Mucosa of descending colon (tissue), 3 donors: ENCODE results near the gene SLC7A7. TPM values are rescaled to one million over a fixed set of nuclear protein-coding genes. Genes with fewer than 3 reads are reported as not detected.

Experiments used
- ATAC-seq: fragments of 200-7000 bp; cut with Tn5 transposase; one replicate; pipeline ENCODE4 v1.9.1; 2020; ENCODE audit warnings: mild to moderate bottlenecking, moderate library complexity
- DNase-seq, 3 donors: peaks; one replicate each; pipeline ENCODE4 v3.0.0-alpha.2; 2020
- H3K36me3 ChIP-seq: fragments of 200-600 bp; one replicate; pipeline ENCODE4 v1.8.0; 2021; ENCODE audit warnings: low read depth, mild to moderate bottlenecking
- H3K4me1 ChIP-seq: fragments of 200-600 bp; one replicate; pipeline ENCODE4 v1.8.0; 2021; ENCODE audit warnings: low read depth, mild to moderate bottlenecking
- H3K4me3 ChIP-seq: fragments of 200-600 bp; one replicate; pipeline ENCODE4 v1.8.0; 2021; ENCODE audit warnings: mild to moderate bottlenecking
- H3K9me3 ChIP-seq: fragments of 200-600 bp; one replicate; pipeline ENCODE4 v1.8.0; 2021; ENCODE audit warnings: mild to moderate bottlenecking
- intact Hi-C, 2 donors: fragments of 100-400 bp; cut with DNase I in 1 of 2; cut with micrococcal nuclease in 1 of 2; formaldehyde crosslinking; loops; one replicate each; pipeline versions ENCODE4 v1.11.0 to v1.11.1; 2022; cut with DNase I, micrococcal nuclease
- total RNA-seq, 3 donors: library from RNA; stranded (reverse); fragmentation: NEBNext Ultra II Directional in 2 of 3; extraction: Animal tissue kit (Norgen Biotek cat#: 25700) in 2 of 3; gene quantifications; one replicate each; pipeline versions ENCODE4 v1.2.1 to v1.2.4, GENCODE V29; 2021 to 2023
- TF ChIP-seq, protein P1 (sequence below): fragments of 200-600 bp; IDR thresholded peaks from one replicate; pipeline ENCODE4 v1.8.0; 2022; ENCODE audit warnings: antibody characterized with exemption, mild to moderate bottlenecking
- donor health status: DM: no; HTN: no; CAD: no; lungs with moderate emphysema.
- donor health status: DM: no; HTN: no; CAD: no.
- donor health status: DM: no; HTN: yes; CAD: no.

The SLC7A7 gene
- total RNA-seq, 3 donors from 2014 or later, result 7.6 to 13.7 (median 13.2) TPM

DNA sequence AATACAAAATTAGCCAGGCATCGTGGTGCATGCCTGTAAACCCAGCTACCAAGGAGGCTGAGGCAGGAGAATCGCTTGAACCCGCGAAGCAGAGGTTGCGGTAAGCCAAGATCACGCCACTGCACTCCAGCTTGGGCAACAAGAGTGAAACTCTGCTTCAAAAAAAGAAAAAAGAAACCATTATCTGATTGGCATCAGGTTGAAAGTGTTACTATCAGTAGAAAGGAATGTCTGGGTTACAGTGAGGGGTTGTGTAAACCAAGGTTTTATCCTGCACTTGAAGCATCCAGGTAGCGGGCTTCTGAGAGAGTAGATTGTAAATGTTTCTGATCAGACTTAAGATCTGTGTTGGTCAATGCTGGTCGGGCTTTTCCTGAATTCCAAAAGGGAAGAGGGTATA is 62.8 kb downstream of the SLC7A7 start:
- no peaks in the 10 kb centered on the region for H3K4me1 ChIP-seq
- no peak overlapping the region for H3K4me3 ChIP-seq
- intact Hi-C loops, result no loop called here
- no peaks in the 10 kb centered on the region for H3K36me3 ChIP-seq
- TF ChIP-seq, protein P1, sequence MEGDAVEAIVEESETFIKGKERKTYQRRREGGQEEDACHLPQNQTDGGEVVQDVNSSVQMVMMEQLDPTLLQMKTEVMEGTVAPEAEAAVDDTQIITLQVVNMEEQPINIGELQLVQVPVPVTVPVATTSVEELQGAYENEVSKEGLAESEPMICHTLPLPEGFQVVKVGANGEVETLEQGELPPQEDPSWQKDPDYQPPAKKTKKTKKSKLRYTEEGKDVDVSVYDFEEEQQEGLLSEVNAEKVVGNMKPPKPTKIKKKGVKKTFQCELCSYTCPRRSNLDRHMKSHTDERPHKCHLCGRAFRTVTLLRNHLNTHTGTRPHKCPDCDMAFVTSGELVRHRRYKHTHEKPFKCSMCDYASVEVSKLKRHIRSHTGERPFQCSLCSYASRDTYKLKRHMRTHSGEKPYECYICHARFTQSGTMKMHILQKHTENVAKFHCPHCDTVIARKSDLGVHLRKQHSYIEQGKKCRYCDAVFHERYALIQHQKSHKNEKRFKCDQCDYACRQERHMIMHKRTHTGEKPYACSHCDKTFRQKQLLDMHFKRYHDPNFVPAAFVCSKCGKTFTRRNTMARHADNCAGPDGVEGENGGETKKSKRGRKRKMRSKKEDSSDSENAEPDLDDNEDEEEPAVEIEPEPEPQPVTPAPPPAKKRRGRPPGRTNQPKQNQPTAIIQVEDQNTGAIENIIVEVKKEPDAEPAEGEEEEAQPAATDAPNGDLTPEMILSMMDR, result no peak
- no peaks in the 10 kb centered on the region for H3K9me3 ChIP-seq
- ATAC-seq (no peak), DNase-seq (no peak)

DNA sequence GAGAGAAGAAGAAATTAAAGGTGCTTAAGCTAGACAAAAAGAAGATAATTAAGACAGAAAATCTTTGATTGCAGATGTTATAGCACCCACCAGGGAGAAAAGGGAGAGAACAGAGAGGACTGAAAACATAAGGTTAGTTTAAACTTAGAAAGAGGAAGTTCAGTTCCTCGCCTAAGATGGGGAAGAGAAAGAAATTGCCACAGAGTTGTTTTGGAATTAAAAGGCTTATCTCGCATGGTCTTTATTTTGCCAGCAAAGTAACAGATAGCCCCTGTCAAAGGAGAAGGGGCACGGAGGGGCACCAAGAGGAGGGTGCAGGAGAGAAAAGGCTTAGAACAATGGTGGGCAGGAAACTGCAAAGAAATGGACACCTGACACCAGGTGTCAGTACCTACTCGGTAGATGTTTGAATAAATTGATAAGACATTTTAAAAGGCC is 66.6 kb downstream of the SLC7A7 start:
- ATAC-seq (no peak), DNase-seq (no peak)
- H3K9me3 ChIP-seq, result no peaks in the 10 kb centered on the region
- no peaks in the 10 kb centered on the region for H3K4me1 ChIP-seq
- no peak overlapping the region for H3K4me3 ChIP-seq
- intact Hi-C loops, result no loop called here
- H3K36me3 ChIP-seq, result no peaks in the 10 kb centered on the region
- TF ChIP-seq, protein P1, result no peak

DNA sequence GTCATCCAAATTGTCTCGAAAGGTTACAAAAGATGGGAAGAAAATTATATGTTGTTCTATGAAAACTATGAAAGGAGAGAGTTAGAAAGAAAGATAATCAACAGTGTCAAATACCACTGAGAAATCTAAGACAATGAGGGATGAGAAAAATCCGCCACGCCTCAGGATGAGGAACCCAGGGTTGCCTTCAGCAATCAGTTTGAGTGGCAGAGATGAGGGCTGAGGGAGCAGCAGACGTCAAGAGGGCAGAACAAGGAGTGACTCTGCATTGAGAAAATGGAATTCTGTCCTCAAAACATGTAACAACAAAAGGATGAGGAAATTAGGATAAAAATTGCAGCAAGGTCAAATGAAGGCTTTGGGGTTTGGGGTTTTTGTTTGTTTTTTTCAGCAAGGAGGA is 67.0 kb downstream of the SLC7A7 start:
- H3K9me3 ChIP-seq, result no peaks in the 10 kb centered on the region
- no peaks in the 10 kb centered on the region for H3K4me1 ChIP-seq
- intact Hi-C loops, result no loop called here
- no peaks in the 10 kb centered on the region for H3K36me3 ChIP-seq
- ATAC-seq (no peak), DNase-seq (no peak)
- TF ChIP-seq, protein P1, result no peak
- no peak overlapping the region for H3K4me3 ChIP-seq

DNA sequence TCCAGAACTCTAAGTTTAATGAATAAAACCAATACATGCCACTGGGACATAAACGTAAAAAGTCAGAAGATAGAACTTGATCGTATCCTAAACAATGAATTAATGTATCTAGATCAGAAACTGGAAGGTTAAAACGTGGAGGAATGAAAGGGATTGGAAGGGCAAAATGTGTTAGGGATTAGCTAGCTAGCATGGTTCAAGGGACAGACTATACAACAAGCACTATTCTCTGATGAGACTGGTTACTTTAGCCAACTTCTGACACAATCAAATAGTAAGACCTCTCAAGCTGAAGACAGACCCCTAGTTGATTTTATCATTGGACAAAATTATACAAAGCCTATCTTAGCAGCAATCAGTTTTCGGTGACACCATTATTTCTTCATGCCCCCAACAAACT is 67.5 kb downstream of the SLC7A7 start:
- no peak for DNase-seq
- intact Hi-C loops, result no loop called here
- TF ChIP-seq, protein P1, result no peak
- ATAC-seq, result no peak
- Histone ChIP-seq H3K36me3 (no peaks in the 10 kb centered on the region), H3K4me3 (no peak overlapping the region), H3K9me3 (no peaks in the 10 kb centered on the region), H3K4me1 (no peaks in the 10 kb centered on the region)

DNA sequence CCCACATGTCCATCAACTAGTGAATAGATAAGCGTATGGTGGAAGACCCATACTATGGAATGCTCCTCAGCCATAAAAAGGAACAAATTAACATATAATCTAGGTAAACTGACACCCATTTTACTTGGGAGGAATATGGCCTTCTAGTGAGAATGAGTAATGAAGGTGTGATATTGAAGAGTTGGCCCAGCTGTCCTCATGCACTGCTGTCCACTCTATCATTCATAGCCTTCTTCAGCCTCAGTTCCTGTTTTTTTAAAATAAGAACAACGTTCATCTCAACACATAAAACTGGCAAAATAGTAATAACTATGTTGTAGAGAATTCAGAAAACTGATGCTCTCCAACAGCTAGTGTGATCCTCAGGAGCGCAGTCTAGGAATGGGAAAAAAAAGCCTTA is 75.2 kb downstream of the SLC7A7 start:
- intact Hi-C loops, result no loop called here
- TF ChIP-seq, protein P1, result no peak
- Histone ChIP-seq H3K36me3 (no peaks in the 10 kb centered on the region), H3K4me1 (no peaks in the 10 kb centered on the region), H3K9me3 (no peaks in the 10 kb centered on the region), H3K4me3 (no peak overlapping the region)
- no peak for DNase-seq
- no peak for ATAC-seq

DNA sequence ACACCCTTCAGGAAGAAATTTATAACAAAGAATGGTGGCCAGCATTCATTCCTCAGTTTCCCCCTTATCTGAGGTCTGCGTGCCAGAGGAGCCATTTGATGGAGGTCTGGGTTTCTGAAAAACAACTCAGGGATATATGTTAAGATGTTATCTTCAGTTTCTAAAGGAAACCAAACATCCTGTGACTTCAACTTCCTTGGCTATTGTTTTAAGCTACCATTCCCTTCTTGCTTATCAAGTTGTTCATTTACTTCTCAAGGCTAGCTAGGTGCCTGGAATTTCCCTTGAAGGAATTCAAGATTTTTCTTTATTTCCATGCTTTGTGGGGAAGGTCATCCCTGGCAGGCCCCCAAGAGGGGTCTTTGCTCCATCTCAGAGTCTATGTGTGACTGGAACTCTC is 75.8 kb downstream of the SLC7A7 start:
- no peak for ATAC-seq
- Histone ChIP-seq H3K4me1 (no peaks in the 10 kb centered on the region), H3K36me3 (no peaks in the 10 kb centered on the region), H3K9me3 (no peaks in the 10 kb centered on the region), H3K4me3 (no peak overlapping the region)
- no peak for DNase-seq
- TF ChIP-seq, protein P1, result no peak
- intact Hi-C loops, result no loop called here
